ENCODE data around the gene ALPG.
A peak's percentile ranks its signal among the peaks of the same experiment; 100 is the strongest.
"Not testable (repeated sequence)": the region's sequence is repeated elsewhere in the genome, so short reads cannot be mapped to it uniquely, and the experiment has no call there.

ALPG gene

GRCh38 chr2:232442431-232442830 lies 35.8 kb downstream of the ALPG start:
- DNase-seq = not testable (repeated sequence)

GRCh38 chr2:232443047-232443446 lies 36.4 kb downstream of the ALPG start:
- not testable (repeated sequence) for DNase-seq

- DNase-seq = not testable (repeated sequence)
Measured at GRCh38 chr2:232443669-232444408, 37.2 kb downstream of the ALPG start.

GRCh38 chr2:232444409-232445148 lies 37.9 kb downstream of the ALPG start:
- peak; percentile 54 to 62 for DNase-seq

- not testable (repeated sequence) for DNase-seq
Measured at GRCh38 chr2:232445149-232445885, 38.7 kb downstream of the ALPG start.

GRCh38 chr2:232446266-232446777 lies 39.7 kb downstream of the ALPG start:
- DNase-seq = not testable (repeated sequence)

- no peak for DNase-seq
Measured at GRCh38 chr2:232447091-232447620, 40.5 kb downstream of the ALPG start.

- DNase-seq = no peak
Measured at GRCh38 chr2:232447638-232448303, 41.1 kb downstream of the ALPG start.

- no peak for DNase-seq
Measured at GRCh38 chr2:232448304-232448690, 41.7 kb downstream of the ALPG start.

- no peak for DNase-seq
Measured at GRCh38 chr2:232449964-232450363, 43.3 kb downstream of the ALPG start.

GRCh38 chr2:232451645-232452044 lies 45.0 kb downstream of the ALPG start:
- not testable (repeated sequence) for DNase-seq

GRCh38 chr2:232454630-232455029 lies 48.0 kb downstream of the ALPG start:
- DNase-seq = no peak

GRCh38 chr2:232455426-232456255 lies 49.0 kb downstream of the ALPG start, which contains the start of gene ALPI:
Gene ALPI (plus strand): TSS chr2:232456153. CDS start chr2:232456200, 47 bp downstream.
- DNase-seq = no peak

GRCh38 chr2:232456296-232457120 lies 49.9 kb downstream of the ALPG start:
- DNase-seq = no peak

GRCh38 chr2:232457121-232458011 lies 50.7 kb downstream of the ALPG start:
- no peak for DNase-seq

- DNase-seq = no peak
Measured at GRCh38 chr2:232458051-232458660, 51.5 kb downstream of the ALPG start.

GRCh38 chr2:232458661-232459418 lies 52.2 kb downstream of the ALPG start:
- DNase-seq = no peak

GRCh38 chr2:232459419-232460035 lies 52.9 kb downstream of the ALPG start:
- no peak for DNase-seq

Data from activated CD4-positive, alpha-beta T cell treated with anti-CD3 and anti-CD28 coated beads, Interleukin-2, amount 50 U/mL, for 4 hours (primary cell).